PC-3 (cell line): Measurements from ENCODE around the gene CORO1C.

Source experiments
- CTCF ChIP-seq: fragments of 300-600 bp; sonication (generic); conservative IDR thresholded peaks from 2 replicates; pipeline ENCODE4 v1.5.1; 2017; ENCODE audit warnings: antibody characterized with exemption, low read depth, mild to moderate bottlenecking, low read length
- EZH2 ChIP-seq: fragments of 300-600 bp; sonication (generic); IDR thresholded peaks from one replicate; pipeline ENCODE4 v1.6.1; 2017; ENCODE audit warnings: antibody characterized with exemption, mild to moderate bottlenecking, low read length; ENCODE audit not compliant: unreplicated experiment

GRCh38 chr12:108752387-108752786 is 21.1 kb upstream of the CORO1C start:
- TF ChIP-seq CTCF = no peak
- no peak for TF ChIP-seq EZH2
